GM18526 (cell line): ENCODE data around the gene ZNF804B.

Source experiments
- POLR2A ChIP-seq: IDR thresholded peaks from 3 replicates; pipeline ENCODE4 v1.6.1; 2011; ENCODE audit not compliant: insufficient read length; ENCODE audit errors: extremely low read depth

The ZNF804B gene

GRCh38 chr7:89002981-89003956 is 243.8 kb downstream of the ZNF804B start:
- no peak for TF ChIP-seq POLR2A

DNA sequence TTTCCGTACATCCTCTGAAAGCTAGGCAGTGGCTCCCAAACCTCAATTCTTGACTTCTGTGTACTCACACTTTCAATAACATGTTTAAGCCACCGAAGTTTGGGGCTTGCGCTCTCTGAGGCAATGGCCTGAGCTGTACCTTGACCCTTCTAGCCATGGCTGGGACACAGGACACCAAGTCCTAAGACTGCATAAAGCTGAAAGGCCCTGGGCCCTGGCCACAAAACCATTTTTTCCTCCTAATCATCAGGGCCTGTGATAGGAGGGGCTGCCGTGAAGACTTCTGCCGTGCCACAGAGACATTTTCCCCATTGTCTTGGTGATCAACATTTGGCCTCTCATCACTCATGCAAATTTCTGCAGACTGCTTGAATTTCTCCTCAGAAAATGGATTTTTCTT is 252.5 kb downstream of the ZNF804B start:
- no peak for TF ChIP-seq POLR2A

DNA sequence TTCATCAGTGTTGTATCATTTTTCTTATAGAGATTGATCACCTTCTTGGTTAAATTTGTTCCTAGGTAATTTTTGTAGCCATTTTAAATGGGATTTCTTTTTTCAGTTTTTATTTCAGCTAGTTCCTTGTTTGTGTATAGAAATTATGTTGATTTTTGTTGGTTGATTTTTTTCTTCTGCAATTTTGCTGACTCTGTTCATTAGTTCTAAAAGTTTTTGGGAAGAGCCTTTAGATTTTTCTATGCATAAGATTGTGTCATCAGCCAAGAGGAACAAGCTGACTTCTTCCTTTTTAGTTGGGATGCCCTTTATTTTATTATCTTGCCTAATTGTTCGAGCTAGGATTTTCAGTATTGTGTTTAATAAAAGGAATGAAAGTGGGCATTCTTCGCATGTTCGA is 258.2 kb downstream of the ZNF804B start:
- TF ChIP-seq POLR2A: no peak

- TF ChIP-seq POLR2A: no peak
These were observed 262.2 kb downstream of the ZNF804B start for GRCh38 chr7:89021741-89022140.

DNA sequence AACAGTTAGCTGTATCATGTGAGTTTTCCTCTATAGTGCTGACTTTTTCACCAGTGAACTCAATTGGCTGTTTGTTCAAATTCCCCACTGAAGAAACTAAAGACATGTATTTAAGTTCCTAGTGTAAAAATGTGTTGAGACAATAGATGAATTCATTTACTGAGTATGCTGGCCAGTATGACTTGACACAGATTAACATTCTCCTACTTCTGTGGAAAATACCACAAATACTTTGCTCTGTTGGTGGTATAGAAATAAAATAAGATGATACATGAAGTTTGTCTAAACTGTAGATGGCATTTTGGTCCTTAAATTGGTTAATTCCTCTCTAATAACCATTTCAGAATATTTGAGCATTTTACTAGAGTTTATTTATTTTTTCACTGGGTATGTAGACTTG is 263.7 kb downstream of the ZNF804B start:
- no peak for TF ChIP-seq POLR2A

DNA sequence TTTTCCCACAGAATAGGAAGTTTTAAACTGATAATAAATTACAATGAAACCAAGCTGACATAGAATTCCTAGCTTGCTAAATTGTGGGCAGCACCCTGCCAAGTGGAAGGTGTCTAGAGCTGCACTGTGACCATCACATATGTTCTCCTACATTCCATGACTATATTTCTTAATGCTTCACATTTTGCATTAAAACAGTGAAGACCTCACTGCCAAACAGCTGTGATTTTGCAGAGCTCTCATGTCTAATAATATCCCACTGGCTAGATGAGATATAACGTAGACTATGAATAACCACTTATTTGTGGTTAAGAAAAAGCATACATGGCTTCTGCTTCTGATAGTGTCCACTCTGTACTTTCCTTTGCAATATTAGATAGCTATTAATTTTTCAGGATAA is 264.4 kb downstream of the ZNF804B start:
- TF ChIP-seq POLR2A: no peak

GRCh38 chr7:89027781-89028180 is 268.3 kb downstream of the ZNF804B start:
- TF ChIP-seq POLR2A: no peak

GRCh38 chr7:89028319-89028718 is 268.8 kb downstream of the ZNF804B start:
- no peak for TF ChIP-seq POLR2A

GRCh38 chr7:89029864-89030263 is 270.4 kb downstream of the ZNF804B start:
- TF ChIP-seq POLR2A: no peak

- no peak for TF ChIP-seq POLR2A
These were observed 281.7 kb downstream of the ZNF804B start for GRCh38 chr7:89041240-89041639.

DNA sequence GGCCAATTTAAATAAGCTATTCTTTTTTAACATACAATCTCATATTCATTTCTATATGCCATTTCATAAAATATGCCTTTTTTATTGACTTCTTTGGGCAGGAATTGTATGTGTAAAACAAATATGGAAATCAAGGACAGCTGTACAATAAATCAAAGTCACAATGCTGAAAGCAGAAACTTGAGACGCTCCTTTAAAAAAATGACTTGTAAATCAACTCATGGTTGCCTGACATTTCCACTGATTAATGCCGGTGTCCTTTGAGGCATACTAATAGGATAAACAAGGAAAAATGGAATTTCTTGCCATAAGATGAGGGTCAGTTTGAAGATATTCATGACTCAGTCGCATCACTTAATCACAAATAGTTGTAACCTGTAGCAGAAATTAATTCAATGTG is 283.4 kb downstream of the ZNF804B start:
- no peak for TF ChIP-seq POLR2A

GRCh38 chr7:89049043-89049442 is 289.5 kb downstream of the ZNF804B start:
- no peak for TF ChIP-seq POLR2A

DNA sequence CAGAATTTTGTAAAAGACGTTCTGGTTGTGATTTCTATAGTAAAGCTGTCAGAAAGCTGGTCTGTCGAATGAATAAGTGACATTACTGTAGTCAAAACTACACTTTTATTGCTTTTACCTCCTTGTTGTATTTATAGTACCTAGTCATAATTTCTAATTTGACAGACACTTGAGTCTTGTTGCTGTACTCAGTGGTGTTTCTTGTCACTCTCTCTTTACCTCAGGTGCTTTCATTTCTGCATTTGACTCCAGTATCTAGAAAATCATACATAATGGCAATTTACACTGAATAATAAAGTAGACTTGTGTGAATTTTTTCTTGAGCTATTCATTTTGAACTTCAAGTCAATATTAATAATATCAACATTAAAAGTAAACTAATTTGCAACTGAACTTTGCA is 293.6 kb downstream of the ZNF804B start:
- no peak for TF ChIP-seq POLR2A

GRCh38 chr7:89054361-89054760 is 294.9 kb downstream of the ZNF804B start:
- no peak for TF ChIP-seq POLR2A

DNA sequence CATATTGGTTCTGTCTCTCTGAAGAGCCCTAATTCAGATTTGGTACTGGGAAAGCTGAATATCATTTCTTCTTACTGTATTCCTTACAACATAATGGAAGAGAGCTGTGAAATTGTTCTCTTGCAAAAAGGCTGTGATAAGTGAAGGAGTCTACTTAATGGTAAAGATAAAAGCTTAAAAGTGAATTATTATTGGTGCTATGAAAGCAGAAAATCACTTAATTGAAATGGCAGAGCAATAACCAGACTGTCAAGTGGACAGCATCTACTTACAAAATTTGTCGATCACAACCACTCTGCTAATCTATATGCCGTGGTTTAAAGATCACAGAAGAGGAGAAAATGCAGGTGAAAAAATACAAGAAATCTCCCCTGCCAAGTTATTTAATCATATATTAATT is 300.7 kb downstream of the ZNF804B start:
- no peak for TF ChIP-seq POLR2A

DNA sequence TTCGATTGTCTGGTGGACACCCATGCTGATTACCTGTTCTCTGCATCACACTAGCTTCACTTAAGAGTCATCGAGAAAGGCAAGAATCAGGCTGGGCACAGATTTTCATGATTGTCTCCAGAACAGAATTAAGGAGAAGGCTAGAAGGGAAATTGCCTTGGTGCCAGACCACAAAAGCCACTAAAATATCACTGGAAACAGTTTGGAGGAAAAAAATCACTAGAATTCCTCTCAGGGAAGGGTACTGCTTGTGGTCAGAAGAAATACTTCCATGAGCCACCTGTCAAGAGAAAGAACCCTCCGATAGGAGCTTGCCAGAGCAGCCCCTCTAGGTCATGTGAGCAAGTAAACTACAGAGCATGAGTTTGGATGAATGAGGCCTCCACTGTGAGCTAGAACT is 305.3 kb downstream of the ZNF804B start:
- TF ChIP-seq POLR2A: no peak

DNA sequence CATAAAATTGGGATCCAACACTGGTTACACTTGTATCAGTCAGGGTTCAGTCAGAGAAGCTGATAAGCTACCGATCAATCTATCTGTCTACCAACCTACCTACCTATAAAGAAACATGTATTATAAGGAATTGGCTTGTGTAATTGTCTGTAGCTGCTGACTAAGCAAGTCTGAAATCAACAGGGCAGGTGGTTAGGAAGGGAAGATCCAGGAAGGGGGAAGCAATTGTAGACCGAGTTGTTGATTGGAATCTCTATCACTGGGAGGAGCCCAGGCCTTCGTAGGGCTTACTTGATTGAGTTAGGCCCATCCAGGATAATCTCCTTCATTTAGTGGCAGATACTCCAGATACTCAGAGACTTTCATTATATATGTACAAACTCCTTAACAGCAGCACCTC is 307.5 kb downstream of the ZNF804B start:
- TF ChIP-seq POLR2A: no peak
